ENCODE measurements around the gene BRF1.
"Not testable (repeated sequence)": the region's sequence is repeated elsewhere in the genome, so short reads cannot be mapped to it uniquely, and the experiment has no call there.

BRF1 gene

GRCh38 chr14:105279642-105280361 lies 21.0 kb downstream of the BRF1 start:
- H3K27ac ChIP-seq (replicated peaks; ENCODE audit: low read length), result no peak overlapping the region
- peaks cover 20% of the 10 kb centered on the region for H3K79me1 ChIP-seq (ENCODE audit: low read depth, low read length)
- H2AFZ ChIP-seq (ENCODE audit: low read length), result no peak overlapping the region
- WGBS, 2 donors (ENCODE audit: extremely low coverage in 2 of 2, insufficient read length in 2 of 2, insufficient replicate concordance in 1 of 2), result no CpG with 5 or more reads among the region's 18 CpGs
- no peaks in the 10 kb centered on the region for H3K9me3 ChIP-seq (replicated peaks in 1 of 2; ENCODE audit: control insufficient read depth in 2 of 2, insufficient read depth in 1 of 2, low read depth in 1 of 2, low read length in 2 of 2)
- H3K27me3 ChIP-seq (ENCODE audit: control insufficient read depth in 3 of 3, insufficient read depth in 3 of 3, low read depth in 1 of 3, low read length in 3 of 3), result no peaks in the 10 kb centered on the region
- no peak overlapping the region for H3K23ac ChIP-seq (ENCODE audit: low read depth, low read length, poor library complexity)
- H2BK15ac ChIP-seq (ENCODE audit: low read length), result no peak overlapping the region
- H3K9ac ChIP-seq (ENCODE audit: low read depth, low read length, poor library complexity), result no peak overlapping the region
- no peak for DNase-seq (ENCODE audit: low spot score)
- H3K18ac ChIP-seq (ENCODE audit: low read length), result no peak overlapping the region
- no peak overlapping the region for H3K4me2 ChIP-seq (ENCODE audit: insufficient read depth, low read length, poor library complexity, severe bottlenecking)
- no peak overlapping the region for H2BK120ac ChIP-seq (ENCODE audit: low read depth, low read length)
- peaks cover 4 to 8% of the 10 kb centered on the region in 2 donors for H3K4me1 ChIP-seq (ENCODE audit: control insufficient read depth in 2 of 2, insufficient read depth in 1 of 2, low read depth in 1 of 2, low read length in 2 of 2)
- H2AK5ac ChIP-seq (ENCODE audit: low read depth, low read length), result no peak overlapping the region
- H2BK12ac ChIP-seq (ENCODE audit: low read length), result no peak overlapping the region
- H3K14ac ChIP-seq (ENCODE audit: low read length), result no peak overlapping the region
- no peak overlapping the region for H3K4me3 ChIP-seq (ENCODE audit: low read length in 2 of 2)
- peak overlapping the region; percentile 79 for H2BK5ac ChIP-seq (ENCODE audit: low read length)
- H3K36me3 ChIP-seq (replicated peaks in 1 of 2; ENCODE audit: control insufficient read depth in 2 of 2, insufficient read depth in 2 of 2, low read length in 2 of 2), result peaks cover 0 to 3% of the 10 kb centered on the region in 2 donors
- no peak overlapping the region for H4K91ac ChIP-seq (ENCODE audit: low read depth, low read length, poor library complexity)
- H4K8ac ChIP-seq (ENCODE audit: low read depth, low read length), result no peak overlapping the region
- no peak overlapping the region for H3K4ac ChIP-seq (ENCODE audit: low read length)

GRCh38 chr14:105277448-105277847 lies 23.4 kb downstream of the BRF1 start:
- H3K4ac ChIP-seq (ENCODE audit: low read length); H3K23ac ChIP-seq (ENCODE audit: low read depth, low read length, poor library complexity); H3K18ac ChIP-seq (ENCODE audit: low read length); H3K9ac ChIP-seq (ENCODE audit: low read depth, low read length, poor library complexity); H2AK5ac ChIP-seq (ENCODE audit: low read depth, low read length); H2BK120ac ChIP-seq (ENCODE audit: low read depth, low read length); H2BK12ac ChIP-seq (ENCODE audit: low read length); H4K91ac ChIP-seq (ENCODE audit: low read depth, low read length, poor library complexity); H4K8ac ChIP-seq (ENCODE audit: low read depth, low read length); H2AFZ ChIP-seq (ENCODE audit: low read length); H3K27ac ChIP-seq (replicated peaks; ENCODE audit: low read length); H2BK5ac ChIP-seq (ENCODE audit: low read length); H3K4me1 ChIP-seq (ENCODE audit: control insufficient read depth in 2 of 2, insufficient read depth in 1 of 2, low read depth in 1 of 2, low read length in 2 of 2); H3K36me3 ChIP-seq (replicated peaks in 1 of 2; ENCODE audit: control insufficient read depth in 2 of 2, insufficient read depth in 2 of 2, low read length in 2 of 2); H3K14ac ChIP-seq (ENCODE audit: low read length); DNase-seq (ENCODE audit: low spot score); H3K4me3 ChIP-seq (ENCODE audit: low read length in 2 of 2); H2BK15ac ChIP-seq (ENCODE audit: low read length); H3K9me3 ChIP-seq (replicated peaks in 1 of 2; ENCODE audit: control insufficient read depth in 2 of 2, insufficient read depth in 1 of 2, low read depth in 1 of 2, low read length in 2 of 2); H3K4me2 ChIP-seq (ENCODE audit: insufficient read depth, low read length, poor library complexity, severe bottlenecking); H3K27me3 ChIP-seq (ENCODE audit: control insufficient read depth in 3 of 3, insufficient read depth in 3 of 3, low read depth in 1 of 3, low read length in 3 of 3): not testable (repeated sequence)
- H3K79me1 ChIP-seq (ENCODE audit: low read depth, low read length), result peaks cover 13% of the 10 kb centered on the region
- WGBS, 2 donors (ENCODE audit: extremely low coverage in 2 of 2, insufficient read length in 2 of 2, insufficient replicate concordance in 1 of 2), result no CpG with 5 or more reads among the region's 4 CpGs

- Histone ChIP-seq H4K91ac (ENCODE audit: low read depth, low read length, poor library complexity) (no peak overlapping the region), H3K4me1 (ENCODE audit: control insufficient read depth in 2 of 2, insufficient read depth in 1 of 2, low read depth in 1 of 2, low read length in 2 of 2) (no peaks in the 10 kb centered on the region), H3K27me3 (ENCODE audit: control insufficient read depth in 3 of 3, insufficient read depth in 3 of 3, low read depth in 1 of 3, low read length in 3 of 3) (no peaks in the 10 kb centered on the region), H4K8ac (ENCODE audit: low read depth, low read length) (no peak overlapping the region), H2AK5ac (ENCODE audit: low read depth, low read length) (peak overlapping the region; percentile 63), H3K14ac (ENCODE audit: low read length) (peak overlapping the region; percentile 71), H3K4me3 (ENCODE audit: low read length in 2 of 2) (no peak overlapping the region), H2BK120ac (ENCODE audit: low read depth, low read length) (no peak overlapping the region), H3K4ac (ENCODE audit: low read length) (peak overlapping the region; percentile 37), H3K9ac (ENCODE audit: low read depth, low read length, poor library complexity) (peak overlapping the region; percentile 60), H3K23ac (ENCODE audit: low read depth, low read length, poor library complexity) (peak overlapping the region; percentile 80), H3K4me2 (ENCODE audit: insufficient read depth, low read length, poor library complexity, severe bottlenecking) (no peak overlapping the region), H2BK12ac (ENCODE audit: low read length) (peak overlapping the region; percentile 84), H2BK5ac (ENCODE audit: low read length) (no peak overlapping the region), H3K79me1 (ENCODE audit: low read depth, low read length) (peaks cover 9% of the 10 kb centered on the region), H2BK15ac (ENCODE audit: low read length) (no peak overlapping the region), H3K9me3 (replicated peaks in 1 of 2; ENCODE audit: control insufficient read depth in 2 of 2, insufficient read depth in 1 of 2, low read depth in 1 of 2, low read length in 2 of 2) (no peaks in the 10 kb centered on the region), H3K18ac (ENCODE audit: low read length) (peak overlapping the region; percentile 38), H3K36me3 (replicated peaks in 1 of 2; ENCODE audit: control insufficient read depth in 2 of 2, insufficient read depth in 2 of 2, low read length in 2 of 2) (peaks cover 0 to 5% of the 10 kb centered on the region in 2 donors), H2AFZ (ENCODE audit: low read length) (no peak overlapping the region), H3K27ac (replicated peaks; ENCODE audit: low read length) (no peak overlapping the region)
- WGBS, 2 donors (ENCODE audit: extremely low coverage in 2 of 2, insufficient read length in 2 of 2, insufficient replicate concordance in 1 of 2), result no CpG with 5 or more reads among the region's 16 CpGs
- DNase-seq (ENCODE audit: low spot score), result no peak
Measured at GRCh38 chr14:105275267-105275946, 25.4 kb downstream of the BRF1 start.

- no peaks in the 10 kb centered on the region for H3K9me3 ChIP-seq (replicated peaks in 1 of 2; ENCODE audit: control insufficient read depth in 2 of 2, insufficient read depth in 1 of 2, low read depth in 1 of 2, low read length in 2 of 2)
- no peak overlapping the region for H4K8ac ChIP-seq (ENCODE audit: low read depth, low read length)
- H4K91ac ChIP-seq (ENCODE audit: low read depth, low read length, poor library complexity), result no peak overlapping the region
- H3K79me1 ChIP-seq (ENCODE audit: low read depth, low read length), result peaks cover 10% of the 10 kb centered on the region
- no peak overlapping the region for H3K4me3 ChIP-seq (ENCODE audit: low read length in 2 of 2)
- no peak overlapping the region for H3K14ac ChIP-seq (ENCODE audit: low read length)
- WGBS, 2 donors (ENCODE audit: extremely low coverage in 2 of 2, insufficient read length in 2 of 2, insufficient replicate concordance in 1 of 2), result no CpG with 5 or more reads among the region's 6 CpGs
- H2BK5ac ChIP-seq (ENCODE audit: low read length), result no peak overlapping the region
- H3K9ac ChIP-seq (ENCODE audit: low read depth, low read length, poor library complexity), result no peak overlapping the region
- H3K4me2 ChIP-seq (ENCODE audit: insufficient read depth, low read length, poor library complexity, severe bottlenecking), result no peak overlapping the region
- H3K23ac ChIP-seq (ENCODE audit: low read depth, low read length, poor library complexity), result no peak overlapping the region
- H2BK120ac ChIP-seq (ENCODE audit: low read depth, low read length), result no peak overlapping the region
- H3K18ac ChIP-seq (ENCODE audit: low read length), result no peak overlapping the region
- no peak overlapping the region for H3K27ac ChIP-seq (replicated peaks; ENCODE audit: low read length)
- H2BK15ac ChIP-seq (ENCODE audit: low read length), result no peak overlapping the region
- DNase-seq (ENCODE audit: low spot score), result no peak
- peak overlapping the region; percentile 63 for H2AK5ac ChIP-seq (ENCODE audit: low read depth, low read length)
- peaks cover 0 to 5% of the 10 kb centered on the region in 2 donors for H3K36me3 ChIP-seq (replicated peaks in 1 of 2; ENCODE audit: control insufficient read depth in 2 of 2, insufficient read depth in 2 of 2, low read length in 2 of 2)
- H2AFZ ChIP-seq (ENCODE audit: low read length), result no peak overlapping the region
- H3K4me1 ChIP-seq (ENCODE audit: control insufficient read depth in 2 of 2, insufficient read depth in 1 of 2, low read depth in 1 of 2, low read length in 2 of 2), result no peaks in the 10 kb centered on the region
- H2BK12ac ChIP-seq (ENCODE audit: low read length), result no peak overlapping the region
- H3K4ac ChIP-seq (ENCODE audit: low read length), result no peak overlapping the region
- no peaks in the 10 kb centered on the region for H3K27me3 ChIP-seq (ENCODE audit: control insufficient read depth in 3 of 3, insufficient read depth in 3 of 3, low read depth in 1 of 3, low read length in 3 of 3)
Measured at GRCh38 chr14:105274637-105275036, 26.2 kb downstream of the BRF1 start.

Data from neuronal stem cell (in vitro differentiated cells).